ENCODE data around the gene MEN1. TPM values are rescaled to one million over a fixed set of nuclear protein-coding genes. Genes with fewer than 3 reads are reported as not detected.

The MEN1 gene
- total RNA-seq, 2 donors from 2014 or later: 27.9 to 45.5 TPM

- peak; percentile 100 for DNase-seq (ENCODE audit: low spot score)
- no peaks in the 10 kb centered on the region for H3K9me3 ChIP-seq
- peak within 1 kb of the TSS; percentile 99 to 100 for H3K27ac ChIP-seq
- H3K4me3 ChIP-seq: peak within 1 kb of the TSS; percentile 99 to 100
- peaks cover 7% of the 10 kb centered on the region for H3K4me1 ChIP-seq (replicated peaks)
- peaks cover 8 to 20% of the 10 kb centered on the region in 2 donors for H3K36me3 ChIP-seq
- peak; percentile 97 for TF ChIP-seq POLR2AphosphoS5 (IDR thresholded peaks at IDR 0.05)
- peak; percentile 90 for TF ChIP-seq POLR2A (IDR thresholded peaks at IDR 0.05)
- TF ChIP-seq CTCF (IDR thresholded peaks at IDR 0.05): peak in 3 of 4 experiments; percentile 26 to 68 (median 46)
- WGBS: under 1% methylated on average over 68 of the region's 80 CpGs
- intact Hi-C loops (cut with DNase I): loop anchor here (5.0 kb wide), 1 partner anchor 36 kb away; the partner anchor contains the start of gene RASGRP2
- no peaks in the 10 kb centered on the region for H3K27me3 ChIP-seq (replicated peaks; ENCODE audit: insufficient read depth)
Measured at GRCh38 chr11:64778473-64779298, 31.7 kb downstream of the MEN1 start, which contains the start of gene SF1. Gene SF1 (minus strand): TSS chr11:64778542. CDS start chr11:64778392, 150 bp downstream.

DNA sequence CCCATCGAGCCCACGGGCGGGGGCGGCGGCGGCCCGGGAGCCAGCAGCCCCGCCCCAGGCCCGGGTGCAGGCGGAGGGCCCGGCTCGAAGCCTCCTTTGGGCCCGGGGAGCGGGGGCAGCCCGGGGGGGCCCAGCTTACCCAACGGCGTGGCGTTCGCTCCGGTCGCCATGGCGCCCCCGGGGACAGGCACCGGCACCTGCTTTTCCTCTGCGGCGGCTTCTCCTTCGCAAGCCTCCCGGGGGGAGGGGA lies 32.2 kb downstream of the MEN1 start:
- no peak for DNase-seq (ENCODE audit: low spot score)
- 0% methylated on average over 14 of the region's 28 CpGs for WGBS
- intact Hi-C loops (cut with DNase I): loop anchor here (5.0 kb wide), 1 partner anchor 36 kb away; the partner anchor contains the start of gene RASGRP2
- Histone ChIP-seq H3K4me1 (replicated peaks) (peaks cover 11% of the 10 kb centered on the region), H3K27ac (peak overlapping the region; percentile 99 to 100), H3K4me3 (peak overlapping the region; percentile 99 to 100), H3K9me3 (no peaks in the 10 kb centered on the region), H3K36me3 (peaks cover 8 to 21% of the 10 kb centered on the region in 2 donors), H3K27me3 (replicated peaks; ENCODE audit: insufficient read depth) (no peaks in the 10 kb centered on the region)
- TF ChIP-seq CTCF (IDR thresholded peaks at IDR 0.05) (no peak), POLR2AphosphoS5 (IDR thresholded peaks at IDR 0.05) (no peak), POLR2A (IDR thresholded peaks at IDR 0.05) (no peak)

- WGBS: under 1% methylated on average over 48 of the region's 98 CpGs
- H3K4me1 ChIP-seq (replicated peaks): peaks cover 11% of the 10 kb centered on the region
- H3K27me3 ChIP-seq (replicated peaks; ENCODE audit: insufficient read depth): no peaks in the 10 kb centered on the region
- H3K9me3 ChIP-seq: no peaks in the 10 kb centered on the region
- intact Hi-C loops (cut with DNase I): loop anchor here (5.0 kb wide), 1 partner anchor 35 kb away; the partner anchor contains the start of gene RASGRP2
- peak; percentile 68 for TF ChIP-seq POLR2AphosphoS5 (IDR thresholded peaks at IDR 0.05)
- TF ChIP-seq CTCF (IDR thresholded peaks at IDR 0.05): peak in 1 of 4 experiments; percentile 3
- TF ChIP-seq POLR2A (IDR thresholded peaks at IDR 0.05): peak; percentile 18
- peak; percentile 79 for DNase-seq (ENCODE audit: low spot score)
- H3K27ac ChIP-seq: peak overlapping the region; percentile 99 to 100
- peak overlapping the region; percentile 99 to 100 for H3K4me3 ChIP-seq
- peaks cover 8 to 26% of the 10 kb centered on the region in 2 donors for H3K36me3 ChIP-seq
Measured at GRCh38 chr11:64777449-64778222, 32.7 kb downstream of the MEN1 start.

DNA sequence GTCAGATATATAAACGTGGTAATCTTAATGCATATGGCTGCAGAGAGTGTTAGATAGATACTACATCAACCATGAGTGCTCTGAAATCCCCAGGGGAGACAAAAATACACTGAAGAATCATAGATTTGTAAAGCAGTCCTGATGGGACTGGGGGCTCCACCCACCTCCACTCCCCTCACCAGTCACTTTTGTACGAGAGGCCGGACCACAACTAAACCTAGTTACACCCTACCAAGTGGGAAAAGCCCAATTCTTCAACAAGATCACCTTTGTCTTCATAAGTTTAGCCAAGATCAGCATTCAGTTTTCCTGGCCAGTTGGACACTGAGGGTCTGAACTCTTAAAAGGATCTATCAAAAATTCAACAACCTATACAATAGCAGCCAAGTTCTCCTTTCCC lies 33.5 kb downstream of the MEN1 start:
- Histone ChIP-seq H3K36me3 (peaks cover 8 to 27% of the 10 kb centered on the region in 2 donors), H3K27ac (peak overlapping the region in 1 of 2 donors; percentile 100), H3K4me1 (replicated peaks) (peaks cover 11% of the 10 kb centered on the region), H3K9me3 (no peaks in the 10 kb centered on the region), H3K27me3 (replicated peaks; ENCODE audit: insufficient read depth) (no peaks in the 10 kb centered on the region), H3K4me3 (peak overlapping the region; percentile 99 to 100)
- WGBS: 4% methylated on average over 3 of the region's 3 CpGs
- intact Hi-C loops (cut with DNase I): loop anchor here (5.0 kb wide), 1 partner anchor 35 kb away; the partner anchor contains the start of gene RASGRP2
- DNase-seq (ENCODE audit: low spot score): no peak
- TF ChIP-seq POLR2AphosphoS5 (IDR thresholded peaks at IDR 0.05) (no peak), CTCF (IDR thresholded peaks at IDR 0.05) (no peak), POLR2A (IDR thresholded peaks at IDR 0.05) (no peak)
